Fibroblast of the aortic adventitia (primary cell): ENCODE results near the gene LPIN3. TPM values are rescaled to one million over a fixed set of nuclear protein-coding genes. Genes with fewer than 3 reads are reported as not detected.

Experiments
- DNase-seq: peaks from one replicate; pipeline ENCODE4 v3.0.0-alpha.2; 2010; ENCODE audit warnings: low read depth
- H3K4me3 ChIP-seq: 2 replicates; pipeline ENCODE4 v1.5.1; 2011; ENCODE audit warnings: low read depth, mild to moderate bottlenecking, control low read depth, low read length, moderate library complexity
- total RNA-seq: library from RNA; depleted of rRNA; stranded (reverse); fragments of >200 nt; gene quantifications from 2 replicates; pipeline ENCODE4 v1.2.3, GENCODE V29; 2012; ENCODE audit warnings: low replicate concordance
- TF ChIP-seq, protein P1 (sequence below): IDR thresholded peaks from 2 replicates; pipeline ENCODE4 v1.5.1; 2011; ENCODE audit warnings: mild to moderate bottlenecking, low read length, control low read depth, inconsistent platforms; ENCODE audit not compliant: insufficient read depth

The LPIN3 gene, protein sequence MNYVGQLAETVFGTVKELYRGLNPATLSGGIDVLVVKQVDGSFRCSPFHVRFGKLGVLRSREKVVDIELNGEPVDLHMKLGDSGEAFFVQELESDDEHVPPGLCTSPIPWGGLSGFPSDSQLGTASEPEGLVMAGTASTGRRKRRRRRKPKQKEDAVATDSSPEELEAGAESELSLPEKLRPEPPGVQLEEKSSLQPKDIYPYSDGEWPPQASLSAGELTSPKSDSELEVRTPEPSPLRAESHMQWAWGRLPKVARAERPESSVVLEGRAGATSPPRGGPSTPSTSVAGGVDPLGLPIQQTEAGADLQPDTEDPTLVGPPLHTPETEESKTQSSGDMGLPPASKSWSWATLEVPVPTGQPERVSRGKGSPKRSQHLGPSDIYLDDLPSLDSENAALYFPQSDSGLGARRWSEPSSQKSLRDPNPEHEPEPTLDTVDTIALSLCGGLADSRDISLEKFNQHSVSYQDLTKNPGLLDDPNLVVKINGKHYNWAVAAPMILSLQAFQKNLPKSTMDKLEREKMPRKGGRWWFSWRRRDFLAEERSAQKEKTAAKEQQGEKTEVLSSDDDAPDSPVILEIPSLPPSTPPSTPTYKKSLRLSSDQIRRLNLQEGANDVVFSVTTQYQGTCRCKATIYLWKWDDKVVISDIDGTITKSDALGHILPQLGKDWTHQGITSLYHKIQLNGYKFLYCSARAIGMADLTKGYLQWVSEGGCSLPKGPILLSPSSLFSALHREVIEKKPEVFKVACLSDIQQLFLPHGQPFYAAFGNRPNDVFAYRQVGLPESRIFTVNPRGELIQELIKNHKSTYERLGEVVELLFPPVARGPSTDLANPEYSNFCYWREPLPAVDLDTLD
- 3.4 and 5.3 TPM in 2 replicates for total RNA-seq

GRCh38 chr20:41340327-41341055 is at the start of gene LPIN3:
Gene LPIN3, plus strand, starts transcription at chr20:41340821. Its CDS starts 4,983 bp downstream, at chr20:41345804.
- DNase-seq: peak; percentile 87
- TF ChIP-seq, protein P1, sequence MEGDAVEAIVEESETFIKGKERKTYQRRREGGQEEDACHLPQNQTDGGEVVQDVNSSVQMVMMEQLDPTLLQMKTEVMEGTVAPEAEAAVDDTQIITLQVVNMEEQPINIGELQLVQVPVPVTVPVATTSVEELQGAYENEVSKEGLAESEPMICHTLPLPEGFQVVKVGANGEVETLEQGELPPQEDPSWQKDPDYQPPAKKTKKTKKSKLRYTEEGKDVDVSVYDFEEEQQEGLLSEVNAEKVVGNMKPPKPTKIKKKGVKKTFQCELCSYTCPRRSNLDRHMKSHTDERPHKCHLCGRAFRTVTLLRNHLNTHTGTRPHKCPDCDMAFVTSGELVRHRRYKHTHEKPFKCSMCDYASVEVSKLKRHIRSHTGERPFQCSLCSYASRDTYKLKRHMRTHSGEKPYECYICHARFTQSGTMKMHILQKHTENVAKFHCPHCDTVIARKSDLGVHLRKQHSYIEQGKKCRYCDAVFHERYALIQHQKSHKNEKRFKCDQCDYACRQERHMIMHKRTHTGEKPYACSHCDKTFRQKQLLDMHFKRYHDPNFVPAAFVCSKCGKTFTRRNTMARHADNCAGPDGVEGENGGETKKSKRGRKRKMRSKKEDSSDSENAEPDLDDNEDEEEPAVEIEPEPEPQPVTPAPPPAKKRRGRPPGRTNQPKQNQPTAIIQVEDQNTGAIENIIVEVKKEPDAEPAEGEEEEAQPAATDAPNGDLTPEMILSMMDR: peak; percentile 13
- H3K4me3 ChIP-seq: peak within 1 kb of the TSS; percentile 73

DNA sequence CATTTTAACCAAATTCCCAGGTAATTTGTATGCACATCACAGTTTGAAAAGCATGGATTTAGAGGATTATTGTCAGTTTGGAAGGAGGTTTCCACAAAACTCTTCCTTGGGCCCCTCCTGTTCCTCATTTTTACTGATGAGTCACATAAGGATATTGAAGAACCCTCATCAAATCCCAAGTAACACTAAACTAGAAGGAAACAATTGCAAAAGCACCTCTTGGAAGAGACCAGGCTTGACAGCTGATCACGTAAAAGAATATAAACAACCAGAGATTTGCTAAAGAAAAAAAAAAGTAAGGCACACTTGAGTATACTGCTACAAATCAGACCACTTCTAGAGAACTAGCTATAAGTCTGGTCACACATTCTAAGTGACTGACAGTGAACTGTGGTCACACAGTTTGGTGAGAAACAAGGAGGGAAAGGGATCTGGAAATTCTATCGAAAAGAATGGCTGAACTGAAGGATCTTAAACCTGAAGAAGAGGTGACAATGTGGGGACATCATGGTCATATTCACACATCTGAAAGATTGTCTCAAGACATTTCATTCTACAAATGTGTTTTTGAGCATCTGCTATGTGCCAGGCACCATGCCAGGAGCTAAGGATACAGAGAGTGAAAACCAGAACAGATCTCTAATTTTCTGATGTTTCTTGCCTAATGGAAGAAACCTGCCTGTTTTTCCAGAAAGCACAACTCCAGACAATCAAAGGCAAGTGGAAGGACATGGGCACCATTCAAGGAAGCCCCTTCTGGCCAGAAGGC is 47.2 kb upstream of the LPIN3 start:
- TF ChIP-seq, protein P1: no peak
- peak; percentile 66 for DNase-seq
- H3K4me3 ChIP-seq: no peak overlapping the region

GRCh38 chr20:41299899-41300298 is 40.7 kb upstream of the LPIN3 start:
- TF ChIP-seq, protein P1: no peak
- DNase-seq: no peak
- H3K4me3 ChIP-seq: no peak overlapping the region

- DNase-seq: no peak
- TF ChIP-seq, protein P1: no peak
- no peak overlapping the region for H3K4me3 ChIP-seq
Measured at GRCh38 chr20:41300383-41300782, 40.2 kb upstream of the LPIN3 start.

DNA sequence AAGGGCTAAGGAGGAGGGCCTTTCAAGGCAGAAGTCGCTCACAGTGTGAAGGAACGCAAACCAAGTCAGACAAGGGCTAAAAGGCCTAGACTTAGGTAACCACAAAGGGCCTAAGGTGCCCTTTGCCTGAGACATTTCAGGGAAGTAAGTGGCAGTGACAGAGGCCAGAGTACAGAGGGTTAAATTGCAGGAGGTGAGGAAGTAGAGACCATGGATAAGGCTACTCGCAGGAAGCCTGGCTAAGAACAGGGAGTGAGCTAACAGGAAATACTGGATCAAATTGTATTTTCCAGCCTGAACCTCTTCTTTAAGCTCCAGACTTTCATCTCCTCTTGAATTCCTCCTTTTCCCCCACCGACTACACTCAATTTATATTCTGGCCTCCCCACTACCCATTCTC is 39.7 kb upstream of the LPIN3 start:
- DNase-seq: no peak
- H3K4me3 ChIP-seq: no peak overlapping the region
- TF ChIP-seq, protein P1: no peak

DNA sequence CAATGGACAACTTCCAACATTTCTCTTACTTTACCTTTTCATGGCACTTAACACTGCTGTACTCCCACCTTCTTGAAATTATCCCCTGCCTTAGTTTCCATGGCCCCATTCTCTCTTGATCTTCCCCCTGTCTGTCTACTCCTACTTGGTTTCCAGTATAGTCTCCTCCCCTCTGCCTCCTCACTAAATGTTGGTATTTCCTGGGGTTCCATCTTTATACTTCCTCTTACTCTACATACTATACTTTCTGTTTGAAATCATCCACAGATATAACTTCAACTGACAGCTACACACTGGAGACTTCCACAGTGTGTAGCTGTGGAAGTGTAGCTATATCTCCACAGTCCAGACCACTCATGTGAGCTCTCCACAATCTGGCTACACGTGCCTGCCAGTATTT is 36.6 kb upstream of the LPIN3 start:
- TF ChIP-seq, protein P1: no peak
- no peak overlapping the region for H3K4me3 ChIP-seq
- no peak for DNase-seq
